Breast epithelium (tissue), 4 donors: Measurements from ENCODE around the gene SFXN1. TPM values are rescaled to one million over a fixed set of nuclear protein-coding genes. Genes with fewer than 3 reads are reported as not detected.

Source experiments
- DNase-seq, 2 donors: peaks; one replicate each; pipeline ENCODE4 v3.0.0-alpha.2; 2019; ENCODE audit warnings: low spot score in 2 of 2
- H3K27ac ChIP-seq, 2 donors: fragments of 200-600 bp; sonication (generic) in 1 of 2; one replicate each; pipeline ENCODE4 v1.5.1; 2016 to 2019; ENCODE audit warnings: mild to moderate bottlenecking in 1 of 2
- H3K27me3 ChIP-seq, 2 donors: fragments of 200-600 bp; sonication (generic) in 1 of 2; one replicate each; pipeline versions ENCODE4 v1.5.1 to v1.6.0; 2017 to 2019; ENCODE audit warnings: control low read depth in 1 of 2, mild to moderate bottlenecking in 1 of 2
- H3K36me3 ChIP-seq: fragments of 200-600 bp; one replicate; pipeline ENCODE4 v1.5.1; 2019
- H3K4me1 ChIP-seq, 2 donors: fragments of 200-600 bp; sonication (generic); one replicate each; pipeline ENCODE4 v1.5.1; 2016 to 2019; ENCODE audit warnings: control low read depth in 1 of 2
- H3K4me3 ChIP-seq, 3 donors: fragments of 200-600 bp; sonication (generic); 1 replicate in 2 of 3; 2 replicates in 1 of 3; pipeline ENCODE4 v1.5.1; 2016 to 2019; ENCODE audit warnings: mild to moderate bottlenecking in 3 of 3, moderate library complexity in 2 of 3
- H3K9me3 ChIP-seq, 2 donors: fragments of 200-600 bp; sonication (generic) in 1 of 2; one replicate each; pipeline ENCODE4 v1.5.1; 2016 to 2019; ENCODE audit warnings: control low read depth in 1 of 2
- POLR2A ChIP-seq: fragments of 450-650 bp; IDR thresholded peaks from one replicate; pipeline ENCODE4 v1.6.1; 2016; ENCODE audit warnings: antibody characterized with exemption, mild to moderate bottlenecking, moderate library complexity
- POLR2AphosphoS5 ChIP-seq, 3 donors: sonication (generic); formaldehyde crosslinking; IDR thresholded peaks; one replicate each; pipeline ENCODE4 v1.6.1; 2017; ENCODE audit warnings: antibody characterized with exemption in 3 of 3
- intact Hi-C: fragments of 100-400 bp; cut with DNase I; formaldehyde crosslinking; loops from one replicate; pipeline ENCODE4 v1.15.1; 2023; ENCODE audit warnings: low total_unique reads
- total RNA-seq, 3 donors: library from RNA; depleted of rRNA; stranded (reverse); fragments of >200 nt; gene quantifications; one replicate each; pipeline ENCODE4 v1.1.0, GENCODE V29; 2016
- TF ChIP-seq, protein P1 (sequence below), 3 donors: fragments of 450-650 bp; IDR thresholded peaks; one replicate each; pipeline ENCODE4 v1.5.1; 2016 to 2017; ENCODE audit warnings: antibody characterized with exemption in 3 of 3, mild to moderate bottlenecking in 3 of 3, moderate library complexity in 3 of 3

Gene SFXN1
- total RNA-seq, 3 donors from 2014 or later: 16.6 to 30.5 (median 20.9) TPM

DNA sequence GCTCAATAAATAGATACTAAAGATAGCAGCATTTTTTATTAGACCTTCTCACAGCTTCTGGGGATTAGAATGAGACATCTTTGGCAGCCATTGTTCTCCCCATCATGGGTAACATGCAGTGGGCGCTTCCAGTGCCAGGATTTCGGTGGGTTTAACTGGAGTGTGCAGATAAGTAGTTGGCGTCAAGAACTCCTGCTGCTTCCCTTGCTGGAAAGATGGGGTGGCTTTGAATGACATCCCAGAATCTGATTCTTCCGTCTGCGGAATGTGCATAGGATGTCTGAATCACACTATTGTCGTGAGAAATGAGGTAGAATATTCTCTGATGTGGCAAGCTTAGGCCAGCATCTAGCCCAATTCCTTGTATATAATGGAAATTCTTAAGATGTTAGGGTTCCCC, 7.3 kb downstream of the SFXN1 start:
- Histone ChIP-seq H3K9me3 (no peaks in the 10 kb centered on the region), H3K36me3 (no peaks in the 10 kb centered on the region), H3K4me3 (no peak overlapping the region), H3K4me1 (no peaks in the 10 kb centered on the region), H3K27ac (no peak overlapping the region), H3K27me3 (no peaks in the 10 kb centered on the region)
- TF ChIP-seq POLR2A: no peak
- TF ChIP-seq, protein P1, sequence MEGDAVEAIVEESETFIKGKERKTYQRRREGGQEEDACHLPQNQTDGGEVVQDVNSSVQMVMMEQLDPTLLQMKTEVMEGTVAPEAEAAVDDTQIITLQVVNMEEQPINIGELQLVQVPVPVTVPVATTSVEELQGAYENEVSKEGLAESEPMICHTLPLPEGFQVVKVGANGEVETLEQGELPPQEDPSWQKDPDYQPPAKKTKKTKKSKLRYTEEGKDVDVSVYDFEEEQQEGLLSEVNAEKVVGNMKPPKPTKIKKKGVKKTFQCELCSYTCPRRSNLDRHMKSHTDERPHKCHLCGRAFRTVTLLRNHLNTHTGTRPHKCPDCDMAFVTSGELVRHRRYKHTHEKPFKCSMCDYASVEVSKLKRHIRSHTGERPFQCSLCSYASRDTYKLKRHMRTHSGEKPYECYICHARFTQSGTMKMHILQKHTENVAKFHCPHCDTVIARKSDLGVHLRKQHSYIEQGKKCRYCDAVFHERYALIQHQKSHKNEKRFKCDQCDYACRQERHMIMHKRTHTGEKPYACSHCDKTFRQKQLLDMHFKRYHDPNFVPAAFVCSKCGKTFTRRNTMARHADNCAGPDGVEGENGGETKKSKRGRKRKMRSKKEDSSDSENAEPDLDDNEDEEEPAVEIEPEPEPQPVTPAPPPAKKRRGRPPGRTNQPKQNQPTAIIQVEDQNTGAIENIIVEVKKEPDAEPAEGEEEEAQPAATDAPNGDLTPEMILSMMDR (IDR thresholded peaks at IDR 0.05): no peak
- no peak for TF ChIP-seq POLR2AphosphoS5 (IDR thresholded peaks at IDR 0.05)
- no peak for DNase-seq
- intact Hi-C loops: no loop called here

DNA sequence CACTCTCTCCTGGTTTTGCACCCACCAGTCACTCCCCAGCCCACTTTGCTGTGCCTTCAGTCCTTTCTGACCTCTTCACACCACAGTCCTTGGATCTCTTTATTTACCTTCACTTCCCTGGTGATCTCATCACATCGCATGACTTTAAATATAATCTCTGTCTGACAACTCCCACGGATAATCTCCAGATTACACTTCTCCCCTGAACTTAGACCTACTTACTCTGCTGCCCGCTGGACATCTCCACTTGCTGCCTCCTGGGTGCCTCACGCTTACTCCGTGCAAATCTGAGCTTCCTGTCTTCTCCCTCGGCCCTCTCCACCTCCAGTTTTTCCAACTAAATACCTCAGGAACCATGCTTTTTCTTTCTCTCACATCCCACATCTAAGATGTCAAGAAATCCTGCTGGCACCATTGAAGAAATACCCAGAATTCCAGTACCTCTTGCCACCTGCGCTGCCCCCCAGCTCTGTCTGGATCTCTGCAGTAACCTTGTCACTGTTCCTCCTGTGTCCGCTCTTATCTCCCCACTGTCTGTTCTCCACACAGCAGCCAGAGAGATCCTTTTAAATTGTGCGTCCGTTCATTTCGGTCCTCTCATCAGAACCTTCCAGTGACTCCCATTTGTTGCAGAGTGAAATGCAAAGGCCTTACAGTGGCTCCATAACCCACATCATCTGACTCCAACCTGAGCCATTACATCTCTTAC, 9.3 kb downstream of the SFXN1 start:
- Histone ChIP-seq H3K9me3 (no peaks in the 10 kb centered on the region), H3K27me3 (no peaks in the 10 kb centered on the region), H3K4me1 (no peaks in the 10 kb centered on the region), H3K36me3 (no peaks in the 10 kb centered on the region), H3K4me3 (no peak overlapping the region), H3K27ac (no peak overlapping the region)
- DNase-seq: no peak
- no peak for TF ChIP-seq POLR2AphosphoS5 (IDR thresholded peaks at IDR 0.05)
- no peak for TF ChIP-seq POLR2A
- TF ChIP-seq, protein P1 (IDR thresholded peaks at IDR 0.05): no peak
- intact Hi-C loops: no loop called here

DNA sequence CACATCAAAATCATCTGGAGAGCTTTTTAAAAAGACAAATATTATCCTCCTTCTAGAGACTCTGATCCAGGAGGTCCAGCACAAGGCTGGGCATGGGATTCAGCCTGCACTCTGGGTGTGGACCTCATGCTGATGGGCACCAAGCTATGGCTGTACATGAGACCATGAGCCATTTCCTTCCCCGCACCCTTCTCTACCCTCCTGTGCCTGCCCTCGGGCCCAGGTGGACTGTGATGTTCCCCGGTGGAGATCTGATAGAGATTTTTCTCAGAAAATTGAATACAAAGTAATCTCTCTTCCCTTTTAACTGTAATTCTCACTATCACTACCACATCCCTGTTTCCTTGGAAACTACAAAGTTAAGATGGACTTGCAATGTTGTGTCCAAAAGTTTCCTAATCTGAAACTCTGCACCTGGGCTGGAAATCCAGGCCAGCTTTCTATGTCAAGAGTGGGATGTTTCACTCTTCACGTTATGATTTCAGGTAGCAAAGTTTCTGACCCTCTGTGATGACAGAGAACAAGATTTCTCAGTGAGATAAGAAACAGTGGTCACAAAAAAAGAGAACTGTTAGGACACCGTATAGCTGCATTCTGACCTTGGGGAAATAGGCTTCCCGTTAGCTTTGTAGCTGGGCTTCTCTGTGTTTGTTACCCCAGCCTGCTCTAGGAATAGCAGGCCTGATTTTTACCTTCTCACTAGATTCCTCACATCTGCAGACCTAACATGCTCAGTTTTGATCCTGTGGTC, 11.5 kb downstream of the SFXN1 start:
- Histone ChIP-seq H3K9me3 (no peaks in the 10 kb centered on the region), H3K36me3 (no peaks in the 10 kb centered on the region), H3K27ac (no peak overlapping the region), H3K4me1 (no peaks in the 10 kb centered on the region), H3K27me3 (no peaks in the 10 kb centered on the region), H3K4me3 (no peak overlapping the region)
- TF ChIP-seq POLR2A (no peak), POLR2AphosphoS5 (IDR thresholded peaks at IDR 0.05) (no peak)
- TF ChIP-seq, protein P1 (IDR thresholded peaks at IDR 0.05): no peak
- DNase-seq: no peak
- intact Hi-C loops: no loop called here

DNA sequence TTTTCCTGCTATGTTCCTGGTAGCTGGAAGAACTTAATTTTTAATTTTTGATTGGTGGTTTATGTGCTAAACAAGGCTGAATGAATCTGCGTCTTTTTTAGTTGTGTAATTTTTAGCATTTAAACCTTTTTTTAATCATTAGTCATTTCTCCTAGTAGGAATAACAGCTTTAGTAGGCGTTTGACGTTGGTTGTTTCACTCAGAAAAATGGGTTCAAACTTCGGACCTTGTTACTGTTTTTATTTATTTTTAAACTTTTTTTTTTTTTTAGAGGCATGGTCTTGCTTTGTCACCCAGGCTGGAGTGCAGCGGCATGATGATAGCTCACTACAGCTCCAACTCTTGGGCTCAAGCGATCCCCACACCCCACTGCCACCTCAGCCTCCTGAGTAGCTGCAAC, 12.9 kb downstream of the SFXN1 start:
- no peak for DNase-seq
- no peaks in the 10 kb centered on the region for H3K27me3 ChIP-seq
- no peak for TF ChIP-seq POLR2A
- no peak for TF ChIP-seq POLR2AphosphoS5 (IDR thresholded peaks at IDR 0.05)
- TF ChIP-seq, protein P1 (IDR thresholded peaks at IDR 0.05): no peak
- H3K4me3 ChIP-seq: no peak overlapping the region
- no peak overlapping the region for H3K27ac ChIP-seq
- intact Hi-C loops: no loop called here
- no peaks in the 10 kb centered on the region for H3K9me3 ChIP-seq
- H3K36me3 ChIP-seq: no peaks in the 10 kb centered on the region
- no peaks in the 10 kb centered on the region for H3K4me1 ChIP-seq

DNA sequence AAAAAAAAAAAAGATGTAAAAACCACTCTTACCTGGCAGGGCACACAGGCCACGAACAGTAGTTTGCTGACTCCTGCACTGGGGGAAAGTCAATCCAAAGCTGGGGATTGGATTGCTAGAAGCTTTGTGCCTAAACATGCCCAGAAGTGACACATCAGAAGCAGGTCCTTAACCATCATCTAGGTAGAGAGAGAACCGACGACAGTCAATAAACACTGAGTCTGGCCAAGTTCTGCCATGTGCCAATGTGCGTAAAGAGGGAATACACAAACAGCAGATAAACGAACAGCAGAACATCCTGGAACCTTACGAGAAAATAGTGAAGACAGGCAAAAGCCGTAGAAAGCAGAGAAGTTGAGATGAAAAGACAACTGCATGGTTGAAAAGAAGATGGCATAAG, 14.9 kb downstream of the SFXN1 start:
- no peak for DNase-seq
- TF ChIP-seq POLR2A (no peak), POLR2AphosphoS5 (IDR thresholded peaks at IDR 0.05) (no peak)
- TF ChIP-seq, protein P1 (IDR thresholded peaks at IDR 0.05): no peak
- Histone ChIP-seq H3K4me1 (no peaks in the 10 kb centered on the region), H3K27ac (no peak overlapping the region), H3K9me3 (no peaks in the 10 kb centered on the region), H3K4me3 (no peak overlapping the region), H3K36me3 (no peaks in the 10 kb centered on the region), H3K27me3 (no peaks in the 10 kb centered on the region)
- intact Hi-C loops: no loop called here
